NCI-H187 treated with DMSO at 0.1 percent for 48 hours (cell line): ENCODE data around the gene PCNX3.
"Not testable (repeated sequence)": the region's sequence is repeated elsewhere in the genome, so short reads cannot be mapped to it uniquely, and the experiment has no call there.

Experiments
- DNase-seq: peaks from one replicate; lab custom pipeline; 2025; lab: John Stamatoyannopoulos, UW

PCNX3 gene

GRCh38 chr11:65655570-65656332, 40.2 kb downstream of the PCNX3 start:
- DNase-seq, result no peak

GRCh38 chr11:65657426-65657825, 41.9 kb downstream of the PCNX3 start:
- DNase-seq, result no peak

- no peak for DNase-seq
Observed at GRCh38 chr11:65658174-65659021, 42.8 kb downstream of the PCNX3 start.

- no peak for DNase-seq
Observed at GRCh38 chr11:65660038-65660437, 44.5 kb downstream of the PCNX3 start.

GRCh38 chr11:65660908-65661307, 45.3 kb downstream of the PCNX3 start:
- DNase-seq, result not testable (repeated sequence)

- no peak for DNase-seq
Observed at GRCh38 chr11:65661599-65662246, 46.1 kb downstream of the PCNX3 start.

GRCh38 chr11:65662247-65662798, 46.7 kb downstream of the PCNX3 start:
- no peak for DNase-seq

- peak; percentile 8 for DNase-seq
Observed at GRCh38 chr11:65662799-65663638, 47.4 kb downstream of the PCNX3 start, which contains the start of gene RELA. TSS of gene RELA (minus strand) at chr11:65662916. CDS start at chr11:65662832, 84 bp downstream.

- DNase-seq, result no peak
Observed at GRCh38 chr11:65663639-65664200, 48.1 kb downstream of the PCNX3 start.

- no peak for DNase-seq
Observed at GRCh38 chr11:65672180-65672860, 56.7 kb downstream of the PCNX3 start.

- no peak for DNase-seq
Observed at GRCh38 chr11:65672982-65673381, 57.4 kb downstream of the PCNX3 start.

GRCh38 chr11:65680192-65680743, 64.7 kb downstream of the PCNX3 start:
- DNase-seq, result no peak

GRCh38 chr11:65683480-65683879, 67.9 kb downstream of the PCNX3 start:
- not testable (repeated sequence) for DNase-seq

GRCh38 chr11:65685981-65686380, 70.4 kb downstream of the PCNX3 start:
- DNase-seq, result no peak
